GM12801 (cell line): ENCODE data around the gene PPP2R3B.

Experiments used
- TF ChIP-seq, protein P1 (sequence below): IDR thresholded peaks from one replicate; pipeline ENCODE4 v1.5.1; 2011; ENCODE audit warnings: control low read depth; ENCODE audit not compliant: insufficient read length; ENCODE audit errors: extremely low read depth

The PPP2R3B gene

GRCh38 chrX:340641-341423 lies 45.9 kb downstream of the PPP2R3B start:
- TF ChIP-seq, protein P1, sequence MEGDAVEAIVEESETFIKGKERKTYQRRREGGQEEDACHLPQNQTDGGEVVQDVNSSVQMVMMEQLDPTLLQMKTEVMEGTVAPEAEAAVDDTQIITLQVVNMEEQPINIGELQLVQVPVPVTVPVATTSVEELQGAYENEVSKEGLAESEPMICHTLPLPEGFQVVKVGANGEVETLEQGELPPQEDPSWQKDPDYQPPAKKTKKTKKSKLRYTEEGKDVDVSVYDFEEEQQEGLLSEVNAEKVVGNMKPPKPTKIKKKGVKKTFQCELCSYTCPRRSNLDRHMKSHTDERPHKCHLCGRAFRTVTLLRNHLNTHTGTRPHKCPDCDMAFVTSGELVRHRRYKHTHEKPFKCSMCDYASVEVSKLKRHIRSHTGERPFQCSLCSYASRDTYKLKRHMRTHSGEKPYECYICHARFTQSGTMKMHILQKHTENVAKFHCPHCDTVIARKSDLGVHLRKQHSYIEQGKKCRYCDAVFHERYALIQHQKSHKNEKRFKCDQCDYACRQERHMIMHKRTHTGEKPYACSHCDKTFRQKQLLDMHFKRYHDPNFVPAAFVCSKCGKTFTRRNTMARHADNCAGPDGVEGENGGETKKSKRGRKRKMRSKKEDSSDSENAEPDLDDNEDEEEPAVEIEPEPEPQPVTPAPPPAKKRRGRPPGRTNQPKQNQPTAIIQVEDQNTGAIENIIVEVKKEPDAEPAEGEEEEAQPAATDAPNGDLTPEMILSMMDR = no peak

DNA sequence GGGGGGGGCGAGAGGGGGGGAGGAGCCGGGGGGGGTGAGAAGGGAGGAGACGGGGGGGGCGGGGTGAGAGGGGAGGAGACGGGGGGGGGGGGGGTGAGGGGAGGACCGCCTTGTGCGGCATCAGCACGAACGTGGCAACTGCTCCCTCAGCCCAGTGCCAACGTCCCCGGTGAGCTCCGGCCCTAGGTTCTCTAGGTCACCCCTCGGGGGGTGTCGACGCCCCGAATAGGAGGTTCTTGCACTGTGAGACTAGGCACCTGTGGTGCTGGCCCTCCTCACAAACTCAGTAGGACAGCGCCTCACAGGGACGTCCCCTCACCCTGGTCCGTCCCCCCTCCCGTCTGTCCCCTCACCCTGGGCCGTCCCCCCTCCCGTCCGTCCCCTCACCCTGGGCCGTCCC lies 46.6 kb downstream of the PPP2R3B start:
- TF ChIP-seq, protein P1 = no peak

DNA sequence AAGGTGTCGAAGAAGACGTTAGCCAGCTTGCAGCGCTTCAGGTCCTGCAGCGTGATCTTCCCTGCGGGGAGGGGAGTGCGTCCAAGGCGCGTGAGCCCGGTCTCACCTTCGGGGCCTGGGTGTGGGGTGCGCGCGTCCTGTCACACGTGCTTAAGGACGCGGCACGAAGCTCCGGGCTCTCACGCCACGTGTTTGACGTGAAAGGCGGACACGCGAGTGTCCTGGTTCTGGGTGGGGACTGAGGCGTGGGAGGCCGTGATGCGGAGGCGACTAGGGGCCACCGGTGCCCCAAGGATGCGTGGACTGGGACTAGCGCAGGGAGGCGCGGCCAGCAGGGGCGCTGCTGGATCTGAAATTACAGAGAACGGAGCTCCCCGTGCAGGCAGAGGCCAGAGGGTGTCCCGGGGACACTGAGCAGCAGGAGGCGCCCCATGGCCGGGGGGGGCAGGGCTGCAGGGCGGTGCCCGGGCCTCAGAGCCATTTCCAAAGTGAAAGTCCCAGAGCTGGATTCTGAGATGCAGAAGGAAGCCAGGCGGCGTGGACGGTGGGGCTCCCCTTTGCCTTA lies 47.8 kb downstream of the PPP2R3B start:
- TF ChIP-seq, protein P1 = no peak

GRCh38 chrX:338281-338835 lies 48.3 kb downstream of the PPP2R3B start:
- TF ChIP-seq, protein P1 = no peak

DNA sequence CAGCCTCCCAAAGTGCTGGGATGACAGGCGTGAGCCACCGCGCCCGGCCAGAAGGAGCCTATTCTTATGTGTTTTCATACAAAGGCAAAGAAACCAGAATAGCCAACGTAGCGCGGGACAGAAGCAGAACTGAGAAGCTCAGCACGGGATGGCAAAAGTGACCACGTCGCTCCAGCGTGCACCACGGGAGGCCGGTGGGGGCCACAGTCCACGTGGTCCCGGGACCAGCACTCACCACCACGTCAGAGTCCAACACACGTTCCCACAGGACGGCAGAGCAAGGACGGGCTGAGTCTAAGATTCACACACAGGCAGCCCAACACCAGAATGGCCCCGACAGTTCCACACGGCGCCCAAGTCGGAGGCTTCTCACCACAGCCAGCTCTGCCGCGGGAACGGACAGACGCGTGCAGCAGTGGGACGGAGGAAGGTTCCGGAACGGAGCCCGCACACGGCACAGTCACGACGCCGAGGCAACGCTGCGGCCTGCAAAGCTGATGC lies 49.3 kb downstream of the PPP2R3B start:
- TF ChIP-seq, protein P1 = no peak

DNA sequence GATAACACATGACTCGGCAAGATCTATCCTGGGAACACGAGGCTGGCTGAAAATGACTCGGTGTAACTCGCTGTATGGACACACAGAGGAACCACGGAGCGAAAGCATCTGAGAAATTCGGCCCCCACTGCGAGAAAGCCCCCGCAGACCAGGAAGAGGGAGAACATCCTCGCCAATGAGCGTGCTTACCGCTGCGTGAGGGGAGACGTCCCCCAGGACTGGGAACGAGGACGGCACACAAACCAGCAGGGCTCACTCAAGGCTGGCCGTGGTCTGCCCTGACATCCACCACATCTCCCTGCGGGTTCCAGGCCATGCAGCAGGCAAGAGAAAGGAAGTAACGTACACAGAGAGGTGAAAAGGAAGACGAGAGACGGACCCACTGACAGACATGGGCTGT lies 50.5 kb downstream of the PPP2R3B start:
- TF ChIP-seq, protein P1 = no peak

GRCh38 chrX:335758-336155 lies 51.0 kb downstream of the PPP2R3B start:
- TF ChIP-seq, protein P1 = no peak
